ENCODE data around the gene CCDC33.

The CCDC33 gene

GRCh38 chr15:74257623-74258022, 21.5 kb downstream of the CCDC33 start:
- Histone ChIP-seq H3K27me3 (peaks cover 0 to 57% of the 10 kb centered on the region in 2 donors), H3K9me3 (no peaks in the 10 kb centered on the region), H3K27ac (no peak overlapping the region), H3K4me3 (no peak overlapping the region), H3K36me3 (no peaks in the 10 kb centered on the region), H3K4me1 (no peaks in the 10 kb centered on the region)
- no peak for TF ChIP-seq CTCF (IDR thresholded peaks at IDR 0.05)
- no peak for DNase-seq
- intact Hi-C loops (cut with DNase I; ENCODE audit: low total_unique reads): no loop called here

- no peak for DNase-seq
- H3K36me3 ChIP-seq: no peaks in the 10 kb centered on the region
- H3K4me3 ChIP-seq: no peak overlapping the region
- no peaks in the 10 kb centered on the region for H3K9me3 ChIP-seq
- H3K27me3 ChIP-seq: peaks cover 0 to 66% of the 10 kb centered on the region in 2 donors
- no peak for TF ChIP-seq CTCF (IDR thresholded peaks at IDR 0.05)
- H3K27ac ChIP-seq: no peak overlapping the region
- intact Hi-C loops (cut with DNase I; ENCODE audit: low total_unique reads): no loop called here
- H3K4me1 ChIP-seq: no peaks in the 10 kb centered on the region
Measured at GRCh38 chr15:74258456-74259291, 22.5 kb downstream of the CCDC33 start.

- Histone ChIP-seq H3K36me3 (no peaks in the 10 kb centered on the region), H3K9me3 (no peaks in the 10 kb centered on the region), H3K4me1 (no peaks in the 10 kb centered on the region), H3K27me3 (peaks cover 0 to 71% of the 10 kb centered on the region in 2 donors), H3K27ac (no peak overlapping the region), H3K4me3 (no peak overlapping the region)
- intact Hi-C loops (cut with DNase I; ENCODE audit: low total_unique reads): no loop called here
- DNase-seq: no peak
- TF ChIP-seq CTCF (IDR thresholded peaks at IDR 0.05): no peak
Measured at GRCh38 chr15:74259292-74259648, 23.1 kb downstream of the CCDC33 start.

GRCh38 chr15:74259821-74260607, 23.9 kb downstream of the CCDC33 start:
- intact Hi-C loops (cut with DNase I; ENCODE audit: low total_unique reads): no loop called here
- Histone ChIP-seq H3K4me1 (no peaks in the 10 kb centered on the region), H3K4me3 (no peak overlapping the region), H3K27me3 (peaks cover 0 to 76% of the 10 kb centered on the region in 2 donors), H3K27ac (no peak overlapping the region), H3K9me3 (no peaks in the 10 kb centered on the region), H3K36me3 (no peaks in the 10 kb centered on the region)
- TF ChIP-seq CTCF (IDR thresholded peaks at IDR 0.05): no peak
- no peak for DNase-seq

- Histone ChIP-seq H3K27ac (no peak overlapping the region), H3K4me3 (no peak overlapping the region), H3K9me3 (no peaks in the 10 kb centered on the region), H3K4me1 (no peaks in the 10 kb centered on the region), H3K27me3 (peaks cover 0 to 80% of the 10 kb centered on the region in 2 donors), H3K36me3 (no peaks in the 10 kb centered on the region)
- no peak for TF ChIP-seq CTCF (IDR thresholded peaks at IDR 0.05)
- DNase-seq: no peak
- intact Hi-C loops (cut with DNase I; ENCODE audit: low total_unique reads): no loop called here
Measured at GRCh38 chr15:74261041-74261440, 24.9 kb downstream of the CCDC33 start.

All from tibial artery (tissue), 4 donors.